Measurements from ENCODE around the gene UBTF. TPM values are rescaled to one million over a fixed set of nuclear protein-coding genes. Genes with fewer than 3 reads are reported as not detected.

UBTF gene
- total RNA-seq, 1 experiment from 2014 or later = 114 TPM

GRCh38 chr17:44204441-44204882 is 15.0 kb downstream of the UBTF start:
- no peaks in the 10 kb centered on the region for H3K9me3 ChIP-seq (ENCODE audit: low read depth, low read length, poor library complexity, severe bottlenecking)
- TF ChIP-seq EZH2 (IDR thresholded peaks at IDR 0.05; ENCODE audit: borderline replicate concordance, low read depth, low read length, poor library complexity, severe bottlenecking) = no peak
- TF ChIP-seq, protein P1, sequence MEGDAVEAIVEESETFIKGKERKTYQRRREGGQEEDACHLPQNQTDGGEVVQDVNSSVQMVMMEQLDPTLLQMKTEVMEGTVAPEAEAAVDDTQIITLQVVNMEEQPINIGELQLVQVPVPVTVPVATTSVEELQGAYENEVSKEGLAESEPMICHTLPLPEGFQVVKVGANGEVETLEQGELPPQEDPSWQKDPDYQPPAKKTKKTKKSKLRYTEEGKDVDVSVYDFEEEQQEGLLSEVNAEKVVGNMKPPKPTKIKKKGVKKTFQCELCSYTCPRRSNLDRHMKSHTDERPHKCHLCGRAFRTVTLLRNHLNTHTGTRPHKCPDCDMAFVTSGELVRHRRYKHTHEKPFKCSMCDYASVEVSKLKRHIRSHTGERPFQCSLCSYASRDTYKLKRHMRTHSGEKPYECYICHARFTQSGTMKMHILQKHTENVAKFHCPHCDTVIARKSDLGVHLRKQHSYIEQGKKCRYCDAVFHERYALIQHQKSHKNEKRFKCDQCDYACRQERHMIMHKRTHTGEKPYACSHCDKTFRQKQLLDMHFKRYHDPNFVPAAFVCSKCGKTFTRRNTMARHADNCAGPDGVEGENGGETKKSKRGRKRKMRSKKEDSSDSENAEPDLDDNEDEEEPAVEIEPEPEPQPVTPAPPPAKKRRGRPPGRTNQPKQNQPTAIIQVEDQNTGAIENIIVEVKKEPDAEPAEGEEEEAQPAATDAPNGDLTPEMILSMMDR (conservative IDR thresholded peaks at IDR 0.05; ENCODE audit: low read depth, low read length) = no peak
- H3K4me3 ChIP-seq (ENCODE audit: low read depth, low read length, poor library complexity, severe bottlenecking) = no peak overlapping the region
- no peaks in the 10 kb centered on the region for H3K4me1 ChIP-seq (ENCODE audit: insufficient read depth, low read length, poor library complexity, severe bottlenecking)
- intact Hi-C loops (cut with micrococcal nuclease; ENCODE audit: unreplicated experiment) = no loop called here
- CTCF ChIA-PET = no interaction called here
- peaks cover 26% of the 10 kb centered on the region for H3K36me3 ChIP-seq (ENCODE audit: insufficient read depth, low read length, poor library complexity, severe bottlenecking)
- no TSS peak for BruUV-seq (replicated peaks)
- no peak overlapping the region for H3K27ac ChIP-seq (ENCODE audit: low read depth, low read length, poor library complexity, severe bottlenecking)
- POLR2A ChIA-PET (ENCODE audit: low non-redundant PET) = no interaction called here
- DNase-seq (ENCODE audit: low spot score) = no peak
- H3K27me3 ChIP-seq (replicated peaks; ENCODE audit: insufficient read depth, low read depth, low read length, poor library complexity) = no peaks in the 10 kb centered on the region

- H3K4me3 ChIP-seq (ENCODE audit: low read depth, low read length, poor library complexity, severe bottlenecking) = no peak overlapping the region
- H3K27ac ChIP-seq (ENCODE audit: low read depth, low read length, poor library complexity, severe bottlenecking) = no peak overlapping the region
- H3K27me3 ChIP-seq (replicated peaks; ENCODE audit: insufficient read depth, low read depth, low read length, poor library complexity) = no peaks in the 10 kb centered on the region
- TF ChIP-seq EZH2 (IDR thresholded peaks at IDR 0.05; ENCODE audit: borderline replicate concordance, low read depth, low read length, poor library complexity, severe bottlenecking) = no peak
- TF ChIP-seq, protein P1 (conservative IDR thresholded peaks at IDR 0.05; ENCODE audit: low read depth, low read length) = peak; percentile 62
- H3K9me3 ChIP-seq (ENCODE audit: low read depth, low read length, poor library complexity, severe bottlenecking) = no peaks in the 10 kb centered on the region
- intact Hi-C loops (cut with micrococcal nuclease; ENCODE audit: unreplicated experiment) = no loop called here
- CTCF ChIA-PET = interaction anchor here (1.0 kb wide), 1 partner anchor 14 kb away, joined by 5 read pairs; no protein-coding TSS in a partner anchor
- H3K36me3 ChIP-seq (ENCODE audit: insufficient read depth, low read length, poor library complexity, severe bottlenecking) = peaks cover 20% of the 10 kb centered on the region
- BruUV-seq (replicated peaks) = no TSS peak
- POLR2A ChIA-PET (ENCODE audit: low non-redundant PET) = no interaction called here
- peak; percentile 77 for DNase-seq (ENCODE audit: low spot score)
- no peaks in the 10 kb centered on the region for H3K4me1 ChIP-seq (ENCODE audit: insufficient read depth, low read length, poor library complexity, severe bottlenecking)
Measured at GRCh38 chr17:44203731-44204440, 15.6 kb downstream of the UBTF start.

GRCh38 chr17:44202756-44203155 is 16.7 kb downstream of the UBTF start:
- Histone ChIP-seq H3K36me3 (ENCODE audit: insufficient read depth, low read length, poor library complexity, severe bottlenecking) (peaks cover 12% of the 10 kb centered on the region), H3K27me3 (replicated peaks; ENCODE audit: insufficient read depth, low read depth, low read length, poor library complexity) (no peaks in the 10 kb centered on the region), H3K9me3 (ENCODE audit: low read depth, low read length, poor library complexity, severe bottlenecking) (no peaks in the 10 kb centered on the region), H3K4me3 (ENCODE audit: low read depth, low read length, poor library complexity, severe bottlenecking) (no peak overlapping the region), H3K27ac (ENCODE audit: low read depth, low read length, poor library complexity, severe bottlenecking) (no peak overlapping the region), H3K4me1 (ENCODE audit: insufficient read depth, low read length, poor library complexity, severe bottlenecking) (no peaks in the 10 kb centered on the region)
- intact Hi-C loops (cut with micrococcal nuclease; ENCODE audit: unreplicated experiment) = no loop called here
- POLR2A ChIA-PET (ENCODE audit: low non-redundant PET) = no interaction called here
- no peak for DNase-seq (ENCODE audit: low spot score)
- no peak for TF ChIP-seq EZH2 (IDR thresholded peaks at IDR 0.05; ENCODE audit: borderline replicate concordance, low read depth, low read length, poor library complexity, severe bottlenecking)
- TF ChIP-seq, protein P1 (conservative IDR thresholded peaks at IDR 0.05; ENCODE audit: low read depth, low read length) = no peak
- BruUV-seq (replicated peaks) = no TSS peak
- CTCF ChIA-PET = no interaction called here

Measured in A673 (cell line).